HepG2 (cell line): ENCODE data around the gene IRS1. TPM values are rescaled to one million over a fixed set of nuclear protein-coding genes. Genes with fewer than 3 reads are reported as not detected.

Experiments
- CCAR2 ChIP-seq: fragments of 200-400 bp; formaldehyde crosslinking; optimal IDR thresholded peaks from 2 replicates; pipeline ENCODE3; 2018; ENCODE audit warnings: low read depth, mild to moderate bottlenecking, low read length, moderate library complexity
- DNMT3B ChIP-seq: conservative IDR thresholded peaks from 2 replicates; pipeline ENCODE4 v1.6.1; 2016; ENCODE audit warnings: missing biosample characterization, control low read depth
- MAZ ChIP-seq, 2 experiments: sonication (generic) in 1 of 2; formaldehyde crosslinking in 1 of 2; IDR thresholded peaks; 2 replicates each; pipeline versions ENCODE4 v1.5.0 to v1.6.1; 2012 to 2020; ENCODE audit warnings: low read depth in 2 of 2, mild to moderate bottlenecking in 2 of 2, borderline replicate concordance in 1 of 2, improper control_type of control experiment in 1 of 2, low read length in 1 of 2, missing genetic modification reagents in 1 of 2, moderate library complexity in 1 of 2
- MYPOP ChIP-seq: sonication (generic); formaldehyde crosslinking; IDR thresholded peaks from 2 replicates; pipeline ENCODE4 v1.8.1; 2023; ENCODE audit warnings: mild to moderate bottlenecking, moderate library complexity, missing genetic modification reagents
- TFE3 ChIP-seq: IDR thresholded peaks from 2 replicates; pipeline ENCODE4 v1.6.1; 2016
- ZBTB21 ChIP-seq: sonication (generic); formaldehyde crosslinking; IDR thresholded peaks from 2 replicates; pipeline ENCODE4 v1.4.0; 2020; ENCODE audit warnings: missing genetic modification reagents
- ZBTB43 ChIP-seq: sonication (generic); formaldehyde crosslinking; conservative IDR thresholded peaks from 2 replicates; pipeline ENCODE4 v1.4.0; 2020; ENCODE audit warnings: missing genetic modification reagents
- ZBTB7B ChIP-seq: sonication (generic); formaldehyde crosslinking; IDR thresholded peaks from 2 replicates; pipeline ENCODE4 v1.4.0; 2020; ENCODE audit warnings: missing genetic modification reagents
- ZMAT5 ChIP-seq: sonication (generic); formaldehyde crosslinking; IDR thresholded peaks from 2 replicates; pipeline ENCODE4 v1.5.0; 2020; ENCODE audit warnings: mild to moderate bottlenecking, low read depth, missing genetic modification reagents, borderline replicate concordance
- ZNF17 ChIP-seq: sonication (generic); formaldehyde crosslinking; IDR thresholded peaks from 2 replicates; pipeline ENCODE4 v1.5.0; 2020; ENCODE audit warnings: mild to moderate bottlenecking, missing genetic modification reagents
- ZNF34 ChIP-seq: sonication (generic); formaldehyde crosslinking; IDR thresholded peaks from 2 replicates; pipeline ENCODE4 v1.4.0; 2020; ENCODE audit warnings: mild to moderate bottlenecking, missing genetic modification reagents, borderline replicate concordance
- ZNF503 ChIP-seq: sonication (generic); formaldehyde crosslinking; IDR thresholded peaks from 2 replicates; pipeline ENCODE4 v1.4.0; 2020; ENCODE audit warnings: missing genetic modification reagents
- ZNF512 ChIP-seq: sonication (generic); formaldehyde crosslinking; IDR thresholded peaks from 2 replicates; pipeline ENCODE4 v1.4.0; 2020; ENCODE audit warnings: mild to moderate bottlenecking, missing genetic modification reagents
- ZNF770 ChIP-seq: sonication (generic); formaldehyde crosslinking; IDR thresholded peaks from 2 replicates; pipeline ENCODE4 v1.5.0; 2020; ENCODE audit warnings: mild to moderate bottlenecking, missing genetic modification reagents
- polyA plus RNA-seq, 8 experiments: library from polyadenylated mRNA; depleted of rRNA in 3 of 8; stranded (reverse) in 7 of 8; unstranded in 1 of 8; fragments of >200 nt; fragmentation: Illumina TruSeq in 4 of 8; extraction: Trizol in 4 of 8; gene quantifications; 2 replicates each; pipeline versions ENCODE4 v1.2.1 to v1.2.3, GENCODE V29; 2011 to 2016; ENCODE audit warnings: low read depth in 4 of 8, missing spikeins in 1 of 8, mixed read lengths in 1 of 8; ENCODE audit not compliant: insufficient read depth in 1 of 8
- total RNA-seq, 5 experiments: library from RNA; depleted of rRNA; stranded (reverse); fragments of >200 nt; fragmentation: Illumina TruSeq; extraction: Trizol; gene quantifications; 2 replicates each; pipeline ENCODE4 v1.2.3, GENCODE V29; 2016; ENCODE audit warnings: low read depth in 1 of 5

The IRS1 gene
- total and polyA plus RNA-seq, 2 of the 13 experiments (the other 11 are each of a cell fraction or from before 2014, with no cell fraction given) = 8.7 to 9.0 TPM

- TF ChIP-seq MAZ (IDR thresholded peaks at IDR 0.05; ENCODE audit: borderline replicate concordance, low read depth, low read length) (no peak), MAZ (CRISPR knock-in tag; IDR thresholded peaks at IDR 0.05; ENCODE audit: low read depth) (peak; percentile 45; the same call in 1 of the 2 replicates), ZNF770 (peak; percentile 38; the same call in 1 of the 2 replicates), ZBTB21 (CRISPR knock-in tag) (no peak), DNMT3B (peak; percentile 85), ZNF34 (CRISPR knock-in tag) (no peak; the same call in 1 of the 2 replicates), ZMAT5 (no peak), TFE3 (CRISPR knock-in tag) (peak; percentile 72), ZNF17 (CRISPR knock-in tag) (no peak), CCAR2 (no peak), ZBTB7B (CRISPR knock-in tag) (0 out of 2 replicates have a peak, but pooled peaks have one; percentile 18), MYPOP (no peak; the same call in 1 of the 2 replicates), ZNF512 (no peak), ZNF503 (CRISPR knock-in tag) (peak; percentile 91), ZBTB43 (CRISPR knock-in tag) (peak; percentile 58; the same call in 1 of the 2 replicates)
These were observed 66.3 kb downstream of the IRS1 start (continued) for GRCh38 chr2:226733189-226733858.
